Uterus (tissue), 4 donors: ENCODE measurements around the gene RPS16. TPM values are rescaled to one million over a fixed set of nuclear protein-coding genes. Genes with fewer than 3 reads are reported as not detected.
A peak's percentile ranks its signal among the peaks of the same experiment; 100 is the strongest.

Source experiments
- DNase-seq, 2 donors: peaks; one replicate each; pipeline ENCODE4 v3.0.0-alpha.2; 2019 to 2020
- H3K27ac ChIP-seq, 2 donors: fragments of 200-600 bp; sonication (generic); 1 replicate in 1 of 2; 2 replicates in 1 of 2; pipeline ENCODE4 v1.5.1; 2016 to 2018
- H3K27me3 ChIP-seq, 2 donors: fragments of 200-600 bp; sonication (generic); one replicate each; pipeline ENCODE4 v1.5.1; 2018 to 2019; ENCODE audit warnings: control low read depth in 1 of 2
- H3K36me3 ChIP-seq, 2 donors: fragments of 200-600 bp; sonication (generic); one replicate each; pipeline ENCODE4 v1.5.1; 2019; ENCODE audit warnings: control low read depth in 1 of 2
- H3K4me1 ChIP-seq, 2 donors: fragments of 200-600 bp; sonication (generic); one replicate each; pipeline ENCODE4 v1.5.1; 2018 to 2019; ENCODE audit warnings: control low read depth in 1 of 2
- H3K4me3 ChIP-seq, 2 donors: fragments of 200-600 bp; sonication (generic); 1 replicate in 1 of 2; 2 replicates in 1 of 2; pipeline ENCODE4 v1.5.1; 2018 to 2019; ENCODE audit warnings: mild to moderate bottlenecking in 1 of 2
- H3K9me3 ChIP-seq, 2 donors: fragments of 200-600 bp; sonication (generic); one replicate each; pipeline ENCODE4 v1.5.1; 2019; ENCODE audit warnings: control low read depth in 1 of 2
- POLR2A ChIP-seq, 2 donors: fragments of 450-650 bp; IDR thresholded peaks; one replicate each; pipeline ENCODE4 v1.6.1; 2016; ENCODE audit warnings: antibody characterized with exemption in 2 of 2, mild to moderate bottlenecking in 1 of 2, moderate library complexity in 1 of 2
- intact Hi-C: fragments of 100-400 bp; cut with DNase I; formaldehyde crosslinking; loops from one replicate; pipeline ENCODE4 v1.15.1; 2023; ENCODE audit warnings: low total_unique reads
- total RNA-seq, 4 donors: library from RNA; depleted of rRNA in 3 of 4; stranded (reverse); fragments of >200 nt in 3 of 4; gene quantifications; one replicate each; pipeline versions ENCODE4 v1.1.0 to v1.2.4, GENCODE V29; 2014 to 2023
- TF ChIP-seq, protein P1 (sequence below), 4 experiments: fragments of 200-600 bp in 2 of 4; fragments of 450-650 bp in 2 of 4; sonication (generic) in 2 of 4; IDR thresholded peaks; one replicate each; pipeline ENCODE4 v1.5.1; 2016 to 2019; ENCODE audit warnings: antibody characterized with exemption in 4 of 4, mild to moderate bottlenecking in 2 of 4, moderate library complexity in 1 of 4
- donor health status: DM: yes; HTN: yes; CAD: no.

The RPS16 gene
- total RNA-seq, 4 donors from 2014 or later, result 50.5 to 6,434 (median 2,757) TPM

GRCh38 chr19:39433480-39434079 is 2.2 kb downstream of the RPS16 start:
- no peak for TF ChIP-seq POLR2A (IDR thresholded peaks at IDR 0.05)
- TF ChIP-seq, protein P1, sequence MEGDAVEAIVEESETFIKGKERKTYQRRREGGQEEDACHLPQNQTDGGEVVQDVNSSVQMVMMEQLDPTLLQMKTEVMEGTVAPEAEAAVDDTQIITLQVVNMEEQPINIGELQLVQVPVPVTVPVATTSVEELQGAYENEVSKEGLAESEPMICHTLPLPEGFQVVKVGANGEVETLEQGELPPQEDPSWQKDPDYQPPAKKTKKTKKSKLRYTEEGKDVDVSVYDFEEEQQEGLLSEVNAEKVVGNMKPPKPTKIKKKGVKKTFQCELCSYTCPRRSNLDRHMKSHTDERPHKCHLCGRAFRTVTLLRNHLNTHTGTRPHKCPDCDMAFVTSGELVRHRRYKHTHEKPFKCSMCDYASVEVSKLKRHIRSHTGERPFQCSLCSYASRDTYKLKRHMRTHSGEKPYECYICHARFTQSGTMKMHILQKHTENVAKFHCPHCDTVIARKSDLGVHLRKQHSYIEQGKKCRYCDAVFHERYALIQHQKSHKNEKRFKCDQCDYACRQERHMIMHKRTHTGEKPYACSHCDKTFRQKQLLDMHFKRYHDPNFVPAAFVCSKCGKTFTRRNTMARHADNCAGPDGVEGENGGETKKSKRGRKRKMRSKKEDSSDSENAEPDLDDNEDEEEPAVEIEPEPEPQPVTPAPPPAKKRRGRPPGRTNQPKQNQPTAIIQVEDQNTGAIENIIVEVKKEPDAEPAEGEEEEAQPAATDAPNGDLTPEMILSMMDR (IDR thresholded peaks at IDR 0.05), result no peak
- H3K4me1 ChIP-seq, result peaks cover 6 to 23% of the 10 kb centered on the region in 2 donors
- H3K9me3 ChIP-seq, result no peaks in the 10 kb centered on the region
- DNase-seq, result no peak
- intact Hi-C loops, result no loop called here
- peak overlapping the region in 1 of 2 donors; percentile 88 for H3K27ac ChIP-seq
- no peaks in the 10 kb centered on the region for H3K36me3 ChIP-seq
- H3K27me3 ChIP-seq, result no peaks in the 10 kb centered on the region
- H3K4me3 ChIP-seq, result no peak overlapping the region

DNA sequence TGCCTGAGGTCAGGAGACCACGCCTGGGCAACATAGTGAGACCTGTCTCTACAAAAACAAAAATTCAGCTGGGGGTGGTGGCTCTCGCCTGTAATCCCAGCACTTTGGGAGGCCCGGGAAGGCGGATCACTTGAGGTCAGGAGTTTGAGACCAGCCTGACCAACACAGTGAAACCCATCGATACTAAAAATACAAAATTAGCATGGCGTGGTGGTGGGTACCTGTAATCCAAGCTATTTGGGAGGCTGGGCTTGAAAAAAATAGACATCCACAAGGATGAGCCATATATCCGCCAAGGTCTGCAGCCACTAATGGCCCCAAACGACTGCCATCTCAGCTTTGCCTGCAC is 3.1 kb downstream of the RPS16 start:
- H3K4me1 ChIP-seq, result peaks cover 6 to 25% of the 10 kb centered on the region in 2 donors
- intact Hi-C loops, result no loop called here

GRCh38 chr19:39430675-39431593 is 4.8 kb downstream of the RPS16 start:
- H3K4me3 ChIP-seq, result no peak overlapping the region
- intact Hi-C loops, result no loop called here
- H3K27me3 ChIP-seq, result no peaks in the 10 kb centered on the region
- H3K4me1 ChIP-seq, result peaks cover 6 to 21% of the 10 kb centered on the region in 2 donors
- no peaks in the 10 kb centered on the region for H3K9me3 ChIP-seq
- no peak for DNase-seq
- peak overlapping the region; percentile 38 to 52 for H3K27ac ChIP-seq
- H3K36me3 ChIP-seq, result no peaks in the 10 kb centered on the region
- TF ChIP-seq POLR2A (IDR thresholded peaks at IDR 0.05), result peak in 1 of 2 donors; percentile 31
- TF ChIP-seq, protein P1 (IDR thresholded peaks at IDR 0.05), result no peak

More for the DNA sequence above, 3.1 kb downstream of the RPS16 start:
- H3K27me3 ChIP-seq, result no peaks in the 10 kb centered on the region
- no peak overlapping the region for H3K4me3 ChIP-seq
- no peak for TF ChIP-seq POLR2A (IDR thresholded peaks at IDR 0.05)
- TF ChIP-seq, protein P1 (IDR thresholded peaks at IDR 0.05), result no peak
- no peaks in the 10 kb centered on the region for H3K9me3 ChIP-seq
- no peak for DNase-seq
- no peaks in the 10 kb centered on the region for H3K36me3 ChIP-seq
- no peak overlapping the region for H3K27ac ChIP-seq

GRCh38 chr19:39428283-39429112 is 7.3 kb downstream of the RPS16 start:
- Histone ChIP-seq H3K27ac (peak overlapping the region; percentile 74), H3K27me3 (no peaks in the 10 kb centered on the region), H3K4me3 (no peak overlapping the region), H3K36me3 (no peaks in the 10 kb centered on the region), H3K4me1 (peaks cover 6 to 8% of the 10 kb centered on the region in 2 donors), H3K9me3 (no peaks in the 10 kb centered on the region)
- TF ChIP-seq, protein P1 (IDR thresholded peaks at IDR 0.05), result no peak
- TF ChIP-seq POLR2A (IDR thresholded peaks at IDR 0.05), result no peak
- DNase-seq, result peak; percentile 67 to 82
- intact Hi-C loops, result no loop called here
